Myocyte (in vitro differentiated cells): ENCODE data around the gene ARPC1B. TPM values are rescaled to one million over a fixed set of nuclear protein-coding genes. Genes with fewer than 3 reads are reported as not detected.
"Not testable (repeated sequence)": the region's sequence is repeated elsewhere in the genome, so short reads cannot be mapped to it uniquely, and the experiment has no call there.

Experiments
- DNase-seq: peaks from one replicate; pipeline ENCODE4 v3.0.0-alpha.2; 2012; ENCODE audit warnings: low read depth
- total RNA-seq: library from RNA; depleted of rRNA; stranded (reverse); fragments of >200 nt; gene quantifications from 2 replicates; pipeline ENCODE4 v1.2.3, GENCODE V29; 2014

ARPC1B gene
- total RNA-seq, 1 donor from 2014 or later: 89.6 TPM

DNA sequence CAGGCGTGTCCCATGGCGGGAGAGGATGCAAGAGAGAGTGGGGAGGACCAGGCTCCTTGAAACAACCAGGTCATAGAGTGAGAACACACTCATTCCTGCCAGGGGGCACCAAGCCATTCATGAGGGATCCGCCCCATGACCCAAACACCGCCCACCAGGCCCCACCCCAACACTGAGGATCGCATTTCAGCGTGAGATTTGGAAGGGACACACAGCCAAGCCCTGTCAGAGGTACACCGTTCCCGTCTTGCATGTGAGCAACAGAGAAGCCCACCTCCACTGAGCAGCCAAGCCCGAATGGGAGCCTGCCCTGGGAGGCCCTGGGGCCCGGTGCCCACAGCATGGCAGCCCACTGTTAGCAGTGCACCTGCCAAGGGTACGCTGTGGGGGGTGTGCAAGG is 7.9 kb upstream of the ARPC1B start:
- no peak for DNase-seq

DNA sequence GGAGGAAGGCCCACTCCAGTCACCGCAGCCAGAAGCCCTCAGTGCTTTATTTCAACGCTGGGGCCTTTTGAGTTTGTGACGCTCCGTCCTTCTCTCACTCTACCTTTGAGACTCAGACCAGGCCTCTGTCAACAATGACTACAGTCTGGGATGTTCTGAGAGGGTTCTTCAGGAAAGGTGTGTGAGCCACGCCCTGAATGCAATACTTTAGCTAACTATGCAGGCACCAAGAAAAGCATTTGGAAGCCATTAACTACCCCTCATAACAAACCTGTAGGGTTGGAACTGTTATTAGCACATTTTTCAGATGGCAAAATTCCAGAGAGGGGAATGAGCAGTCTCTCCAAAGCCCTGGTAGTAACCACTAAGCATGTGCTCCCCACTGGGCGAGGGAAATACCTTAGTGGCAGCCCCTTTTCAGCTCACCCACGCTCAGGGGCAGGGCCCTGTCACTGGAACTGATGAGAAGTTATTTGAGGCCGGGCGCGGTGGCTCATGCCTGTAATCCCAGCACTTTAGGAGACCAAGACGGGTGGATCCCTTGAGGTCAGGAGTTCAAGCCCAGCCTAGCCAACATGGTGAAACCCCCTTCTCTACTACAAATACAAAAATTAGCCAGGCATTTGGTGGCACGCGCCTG is 5.7 kb upstream of the ARPC1B start:
- DNase-seq: peak; percentile 37

DNA sequence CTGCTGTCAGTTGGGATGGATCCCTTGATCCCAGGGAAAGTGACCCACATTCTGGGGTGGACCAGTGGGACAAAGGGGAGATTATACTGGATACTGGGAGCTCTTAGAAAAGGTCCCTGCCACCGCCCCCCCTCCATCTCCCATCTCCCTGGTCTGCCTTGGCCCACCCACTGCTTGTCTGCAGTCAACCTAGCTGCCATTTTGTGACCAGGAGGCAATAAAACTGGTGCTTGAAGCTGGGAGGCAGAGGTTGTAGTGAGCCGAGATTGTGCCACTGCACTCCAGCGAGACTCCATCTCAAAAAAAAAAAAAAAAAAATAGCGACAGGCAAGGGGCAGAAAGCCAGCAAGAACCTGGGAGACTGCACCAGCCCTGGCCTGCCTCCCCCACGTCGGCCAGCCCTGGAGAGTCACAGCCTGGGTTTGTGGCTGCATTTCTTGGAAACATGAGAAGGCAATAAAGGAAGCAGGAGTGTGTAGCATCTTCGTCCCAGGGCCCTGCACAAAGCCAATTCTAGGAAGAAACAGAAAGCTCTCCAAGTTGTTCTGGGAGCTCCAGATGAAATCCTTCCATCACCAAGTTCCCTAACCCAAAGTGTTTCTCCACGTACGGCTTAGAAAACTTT is 4.7 kb upstream of the ARPC1B start:
- DNase-seq: peak; percentile 63

DNA sequence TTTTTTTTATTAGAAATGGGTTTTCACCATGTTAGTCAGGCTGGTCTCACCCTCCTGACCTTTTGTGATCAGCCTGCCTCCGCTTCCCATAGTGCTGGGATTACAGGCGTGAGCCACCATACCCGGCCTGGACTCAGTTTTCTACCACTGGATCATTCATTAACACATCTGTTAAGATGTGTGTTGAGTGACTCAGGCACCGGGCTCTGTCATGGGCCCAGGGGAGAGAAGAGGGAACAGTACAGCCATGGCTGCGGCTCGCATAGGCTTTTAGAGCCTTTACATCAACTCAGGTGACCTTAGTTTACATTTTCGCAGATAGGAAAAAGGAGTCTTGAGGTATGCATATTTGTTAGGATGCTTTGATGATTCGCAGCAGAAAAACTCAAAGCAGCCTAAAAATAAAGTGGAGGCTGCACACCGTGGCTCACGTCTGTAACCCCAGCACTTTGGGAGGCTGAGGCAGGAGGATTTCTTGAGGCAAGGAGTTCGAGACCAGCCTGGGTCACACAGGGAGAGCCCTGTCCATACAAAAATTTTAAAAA is 3.1 kb upstream of the ARPC1B start:
- DNase-seq: no peak

DNA sequence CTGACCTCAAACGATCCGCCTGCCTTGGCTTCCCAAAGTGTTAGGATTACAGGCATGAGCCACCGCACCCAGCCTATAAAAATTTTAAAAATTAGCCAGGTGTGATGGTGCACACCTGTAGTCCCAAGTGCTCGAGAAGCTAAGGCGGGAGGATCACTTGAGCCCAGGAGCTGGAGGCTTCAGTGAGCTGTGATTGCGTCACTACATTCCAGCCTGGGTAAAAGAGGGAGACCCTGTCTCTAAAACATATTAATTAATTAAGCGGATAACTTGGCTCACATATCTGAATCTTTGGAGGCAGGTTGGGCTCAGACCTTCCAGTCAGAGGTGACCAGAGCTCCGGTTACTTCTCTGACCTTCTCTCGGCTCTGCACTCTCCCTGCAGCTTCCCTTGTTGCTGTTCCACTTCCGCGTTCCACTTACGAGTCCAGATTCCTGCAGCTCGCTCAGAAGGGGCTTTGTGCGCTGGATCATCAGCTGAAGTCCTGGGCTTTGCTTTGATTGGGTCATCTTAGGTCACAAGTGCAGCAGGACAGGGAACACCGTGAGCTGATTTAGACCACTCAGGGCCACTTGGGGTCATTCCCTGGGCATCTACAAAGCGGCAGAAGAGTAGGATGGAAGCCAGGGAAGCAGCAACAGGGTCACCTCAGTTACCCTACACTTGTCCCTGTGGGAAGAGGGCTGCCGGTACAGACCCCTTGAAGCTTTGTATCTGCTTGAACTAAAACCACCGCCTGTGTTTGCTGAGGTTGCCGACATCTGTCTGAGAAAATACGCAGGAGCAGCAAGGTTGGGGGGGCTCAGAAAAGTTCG is 2.0 kb upstream of the ARPC1B start:
- DNase-seq: no peak

DNA sequence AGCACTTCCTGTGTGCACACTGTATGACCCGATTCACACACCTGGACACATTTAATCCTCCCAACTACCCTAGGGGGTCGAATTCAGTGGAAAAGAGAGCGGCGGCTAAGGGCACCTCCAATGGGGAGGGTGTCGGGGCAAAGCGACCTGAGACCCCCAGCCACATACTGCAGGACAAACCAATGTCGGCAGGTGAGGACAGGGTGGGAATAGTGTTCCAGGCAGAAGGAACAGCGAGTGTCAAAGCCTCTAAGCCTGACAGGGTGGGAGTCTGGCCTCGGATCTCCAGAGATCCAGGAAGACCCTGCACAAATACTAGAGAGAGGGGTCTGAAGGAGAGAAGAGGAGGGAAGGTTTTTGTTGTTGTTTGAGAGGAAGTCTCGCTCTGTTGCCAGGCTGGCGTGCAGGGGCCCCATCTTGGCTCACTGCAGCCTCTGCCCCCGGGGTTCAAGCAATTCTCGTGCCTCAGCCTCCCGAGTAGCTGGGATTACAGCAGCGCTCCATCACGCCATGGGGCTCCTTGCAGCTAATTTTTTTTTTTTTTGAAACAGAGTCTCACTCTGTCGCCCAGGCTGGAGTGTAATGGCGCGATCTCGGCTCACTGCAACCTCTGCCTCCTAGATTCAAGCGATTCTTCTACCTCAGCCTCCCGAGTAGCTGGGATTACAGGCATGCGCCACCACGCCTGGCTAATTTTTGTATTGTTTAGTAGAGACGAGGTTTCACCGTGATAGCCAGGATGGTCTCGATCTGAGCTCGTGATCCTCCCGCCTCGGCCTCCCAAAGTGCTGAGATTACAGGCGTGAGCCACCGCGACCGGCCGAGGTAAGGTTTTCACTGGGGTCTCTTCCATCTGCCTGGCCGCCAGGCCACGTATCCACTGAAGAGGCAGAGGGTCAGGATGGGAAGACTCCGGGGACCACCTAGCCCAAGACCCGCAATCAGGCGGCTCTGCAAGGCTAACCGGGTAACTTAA is 1.2 kb upstream of the ARPC1B start:
- DNase-seq: no peak

DNA sequence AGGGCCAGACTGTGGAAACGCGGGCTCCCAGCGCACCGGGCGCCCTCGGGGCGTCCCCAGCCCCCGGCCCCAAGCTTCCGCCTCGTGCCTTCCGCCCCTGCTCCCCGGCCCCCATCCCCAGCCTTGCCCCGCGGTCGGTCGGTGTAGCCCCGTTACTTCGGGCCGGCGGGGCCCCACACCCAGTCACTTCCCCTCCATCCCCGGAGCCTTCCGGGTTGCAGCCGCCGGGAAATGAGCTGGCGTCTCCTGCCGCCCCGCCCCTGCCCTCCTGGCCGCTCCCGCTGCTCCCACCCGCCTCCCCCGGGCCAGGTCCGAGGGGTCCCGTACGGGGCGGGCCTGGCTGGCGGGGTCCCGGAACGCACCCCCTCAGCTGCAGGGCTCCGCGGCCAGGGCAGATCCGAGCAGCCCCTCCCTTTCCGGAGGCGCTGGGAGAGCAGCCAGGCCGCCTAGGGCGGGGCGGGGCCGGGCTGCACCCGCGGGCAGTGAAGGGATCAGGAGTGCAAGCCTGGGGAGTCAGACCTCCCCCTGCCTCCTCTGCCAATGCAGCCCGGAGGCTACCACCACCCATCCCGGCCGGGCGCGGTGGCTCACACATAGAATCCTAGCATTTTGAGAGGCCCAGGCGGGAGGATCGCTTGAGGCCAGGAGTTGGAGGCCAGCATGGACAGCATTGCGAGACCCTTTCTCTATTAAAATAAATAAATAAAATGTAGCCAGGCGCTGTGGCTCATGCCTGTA is 709 bp downstream of the ARPC1B start:
- peak; percentile 76 for DNase-seq

DNA sequence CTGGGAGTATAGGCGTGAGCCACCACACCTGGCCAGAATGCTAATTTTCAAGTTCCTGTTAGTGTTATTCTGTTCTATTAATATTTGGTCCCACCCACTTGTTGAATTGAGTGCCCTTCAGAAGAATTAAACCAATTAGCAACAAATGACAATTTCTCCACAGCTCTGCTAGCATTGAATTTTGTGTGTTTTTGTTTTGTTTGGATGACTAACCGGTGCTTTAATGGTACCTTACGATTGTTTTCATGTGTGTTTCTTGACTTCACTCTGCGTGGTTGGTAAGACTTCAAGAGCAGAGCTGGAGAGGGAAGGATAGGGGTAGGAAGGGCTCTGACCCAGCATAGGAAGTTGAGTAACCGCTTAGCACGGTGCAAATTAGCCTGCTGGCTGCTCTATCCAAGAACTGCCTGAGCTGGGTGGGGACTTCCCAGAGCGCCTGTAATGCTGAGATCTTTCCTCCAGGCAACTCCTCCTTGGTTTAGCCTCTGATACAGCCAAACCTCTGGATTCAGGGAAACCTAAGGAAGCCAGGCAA is 4.6 kb downstream of the ARPC1B start:
- peak; percentile 69 for DNase-seq

DNA sequence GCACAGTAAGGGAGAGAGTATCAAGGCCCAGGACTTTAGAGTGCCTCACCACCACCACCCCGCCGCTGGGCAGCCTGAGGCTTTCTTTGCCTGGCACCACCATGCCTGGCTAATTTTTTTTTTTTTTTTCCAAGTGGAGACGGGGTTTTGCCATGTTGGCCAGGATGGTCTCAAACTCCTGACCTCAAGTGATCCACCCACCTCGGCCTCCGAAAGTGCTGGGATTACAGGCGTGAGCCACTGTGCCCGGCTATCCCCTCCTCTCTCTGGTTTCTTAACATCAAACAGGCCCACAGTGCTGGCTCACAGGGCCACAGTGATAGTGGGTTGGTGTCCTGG is 5.1 kb downstream of the ARPC1B start:
- DNase-seq: not testable (repeated sequence)

DNA sequence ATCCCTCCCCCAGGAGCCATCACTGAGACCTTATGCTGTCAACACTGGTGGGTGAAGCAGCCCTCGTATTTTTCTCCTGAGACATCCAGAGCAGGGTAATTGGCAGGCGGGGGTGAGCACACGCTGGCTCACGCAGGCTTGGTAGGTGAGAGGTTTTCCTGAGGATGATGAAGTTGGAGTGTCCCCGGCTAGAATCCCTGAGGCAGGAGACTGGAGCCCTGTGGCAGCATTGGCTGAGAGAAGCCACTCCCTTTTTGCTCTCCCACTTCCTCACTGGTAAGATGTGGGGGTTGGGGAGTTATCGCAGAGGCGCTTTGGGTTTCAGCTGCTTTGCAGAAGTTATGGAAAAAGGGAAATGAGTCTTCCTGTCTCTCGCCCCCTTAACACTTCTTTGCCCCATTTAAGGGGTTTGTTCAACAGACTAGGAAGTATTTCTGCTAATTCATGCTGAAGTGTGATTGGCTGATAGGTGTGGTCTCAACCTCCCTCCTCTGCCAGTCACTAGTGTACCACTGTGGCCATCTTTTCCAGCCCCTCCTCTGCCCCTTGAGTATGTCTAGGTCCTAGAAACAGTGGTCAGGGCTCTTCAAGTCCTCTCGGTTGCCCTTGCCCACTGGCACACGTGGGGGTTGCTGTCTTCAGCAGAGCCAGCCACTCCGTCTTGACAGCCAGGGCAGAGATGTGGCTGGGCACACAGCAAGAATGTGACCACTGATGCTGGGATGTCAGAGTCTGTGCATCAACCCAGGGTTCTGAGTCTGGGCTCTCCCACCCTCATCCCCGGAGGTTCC is 5.7 kb downstream of the ARPC1B start:
- DNase-seq: no peak

DNA sequence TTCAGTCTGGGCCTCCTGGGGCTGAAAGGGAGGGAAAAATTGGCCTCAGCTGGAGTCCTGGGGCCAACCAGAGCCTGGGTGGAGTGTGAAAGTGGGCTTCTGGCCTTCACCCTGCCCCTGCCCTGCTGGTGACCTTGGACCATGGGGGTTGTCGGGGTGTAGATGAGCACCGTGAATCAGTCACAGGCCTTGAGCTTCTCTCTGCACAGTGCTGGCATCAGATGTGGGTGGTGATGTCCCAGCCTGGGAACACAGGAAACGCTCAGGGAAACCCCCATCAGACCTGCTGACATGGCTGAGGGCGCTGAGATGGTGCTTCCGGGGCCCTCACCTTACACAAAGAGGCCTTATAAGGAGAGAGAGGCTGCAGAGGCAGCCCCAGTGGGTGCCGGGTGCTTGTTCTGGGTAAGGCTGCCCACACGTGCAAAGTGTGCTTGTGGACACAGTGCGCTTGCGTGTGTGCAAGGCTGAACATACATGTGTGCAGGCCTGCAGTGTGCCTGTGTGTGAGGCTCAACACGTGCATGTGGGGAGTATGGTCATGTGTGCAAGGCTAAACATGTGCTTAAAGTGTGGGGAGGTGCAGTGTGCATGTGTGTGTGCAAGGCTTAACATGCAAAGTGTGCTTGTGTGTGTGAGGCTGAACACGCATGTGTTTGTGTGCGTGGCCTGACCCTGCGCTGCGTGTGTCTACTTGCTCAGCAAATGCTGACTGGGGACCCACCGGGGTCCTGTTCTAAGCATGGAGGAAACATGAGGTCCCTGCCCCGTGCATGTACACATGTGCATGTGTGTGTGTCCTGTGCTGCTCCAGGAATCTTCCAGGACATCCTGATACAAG is 6.5 kb downstream of the ARPC1B start:
- no peak for DNase-seq

DNA sequence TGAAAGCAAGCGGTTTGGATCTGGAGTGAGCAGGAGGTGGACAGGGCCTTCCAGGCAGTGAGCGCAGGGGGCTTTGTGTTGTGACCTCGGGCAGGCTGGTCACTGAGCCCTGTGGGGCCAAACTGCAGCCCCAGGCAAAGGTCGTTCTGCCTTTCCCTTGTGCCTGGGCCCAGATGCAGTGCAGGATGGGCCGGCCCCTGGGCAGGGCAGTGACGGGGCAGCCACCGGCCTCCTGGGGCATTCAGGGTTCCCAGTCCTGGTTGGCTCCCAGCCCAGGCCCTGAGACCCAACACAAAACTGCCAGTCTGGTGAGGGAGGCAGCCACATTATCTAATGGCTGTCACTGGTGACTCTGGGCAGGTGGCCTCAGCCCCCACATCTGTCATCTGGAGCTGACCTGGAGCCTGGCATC is 7.1 kb downstream of the ARPC1B start:
- DNase-seq: no peak

DNA sequence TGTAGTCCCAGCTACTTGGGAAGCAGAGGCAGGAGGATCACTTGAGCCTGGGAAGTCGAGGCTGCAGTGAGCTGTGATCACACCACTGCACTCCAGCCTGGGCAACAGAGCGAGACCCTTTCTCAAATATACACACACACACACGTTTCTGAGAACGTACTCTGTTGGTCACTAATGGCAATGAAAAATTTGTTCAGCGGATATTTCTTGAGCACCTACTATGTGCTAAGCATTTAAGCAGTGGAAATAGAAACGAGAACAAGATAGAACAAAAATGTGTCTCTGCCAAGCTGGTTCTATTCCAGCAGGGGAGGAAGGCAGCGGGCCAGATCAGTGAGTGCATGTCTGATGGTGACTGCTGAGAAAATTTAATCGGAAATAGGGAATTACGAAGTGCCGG is 8.7 kb downstream of the ARPC1B start:
- no peak for DNase-seq

DNA sequence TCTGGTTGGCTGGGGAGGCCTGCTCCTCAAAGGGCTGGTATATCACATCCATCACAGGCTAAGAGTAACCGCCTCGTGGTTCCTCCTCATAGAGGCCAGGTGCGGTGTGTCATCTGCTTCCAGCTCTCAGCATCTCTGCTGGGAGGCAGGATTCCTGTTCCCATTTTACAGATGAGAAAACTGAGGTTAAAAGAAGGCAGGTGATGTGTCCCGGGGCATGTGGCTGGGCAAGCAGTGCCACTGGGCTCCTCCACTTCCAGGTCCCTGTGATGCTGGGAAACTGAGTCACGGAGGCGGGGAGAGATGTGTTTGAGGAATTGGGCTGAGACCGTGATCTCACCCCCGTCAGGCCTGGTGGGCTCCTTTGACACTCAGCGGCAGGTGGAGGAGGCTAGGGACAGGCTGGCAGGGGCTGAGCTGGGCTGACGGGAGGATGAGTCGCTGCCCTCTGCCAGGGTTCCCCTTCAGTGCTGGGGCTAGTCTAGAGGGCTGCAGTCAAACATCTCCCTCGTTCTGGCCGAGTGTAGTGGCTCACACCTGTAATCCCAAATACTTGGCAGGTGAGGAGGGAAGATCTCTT is 9.4 kb downstream of the ARPC1B start:
- peak; percentile 73 for DNase-seq

DNA sequence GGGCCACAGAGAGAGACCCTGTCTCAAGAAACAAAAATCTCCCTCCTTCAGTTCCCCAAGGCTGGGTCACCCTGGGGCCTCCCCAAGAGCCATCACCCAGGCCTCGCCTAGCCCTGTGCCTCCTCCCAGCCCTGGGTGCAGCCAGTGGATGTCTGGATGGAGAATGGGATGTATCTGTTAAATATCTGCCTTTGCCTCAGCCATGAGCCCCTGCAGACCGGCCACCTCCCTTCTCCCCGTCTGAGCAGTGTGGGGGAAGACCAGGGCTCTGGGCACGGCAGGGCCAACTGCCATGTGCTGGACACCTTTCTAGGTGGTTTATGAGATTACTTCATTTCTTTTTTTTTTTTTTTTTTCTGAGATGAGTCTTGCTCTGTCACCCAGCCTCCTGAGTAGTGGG is 10.0 kb downstream of the ARPC1B start:
- DNase-seq: no peak

DNA sequence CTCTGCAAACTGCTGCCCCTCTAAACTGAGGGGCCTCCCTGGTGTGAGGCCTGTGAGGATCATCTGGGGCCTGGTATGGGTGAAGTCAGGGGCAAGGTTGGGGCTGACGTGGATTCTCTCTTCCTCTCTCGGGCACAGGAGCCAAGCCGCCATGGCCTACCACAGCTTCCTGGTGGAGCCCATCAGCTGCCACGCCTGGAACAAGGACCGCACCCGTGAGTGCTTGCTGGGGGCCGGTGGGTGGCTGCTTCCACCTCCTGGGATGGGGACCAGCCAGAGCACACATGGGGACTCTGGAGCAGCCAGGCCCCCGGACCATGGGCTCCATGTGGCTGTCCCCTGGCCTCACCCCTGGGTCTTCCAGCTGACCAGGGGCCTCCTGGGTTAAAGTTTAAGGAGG is 11.0 kb downstream of the ARPC1B start:
- DNase-seq: no peak

DNA sequence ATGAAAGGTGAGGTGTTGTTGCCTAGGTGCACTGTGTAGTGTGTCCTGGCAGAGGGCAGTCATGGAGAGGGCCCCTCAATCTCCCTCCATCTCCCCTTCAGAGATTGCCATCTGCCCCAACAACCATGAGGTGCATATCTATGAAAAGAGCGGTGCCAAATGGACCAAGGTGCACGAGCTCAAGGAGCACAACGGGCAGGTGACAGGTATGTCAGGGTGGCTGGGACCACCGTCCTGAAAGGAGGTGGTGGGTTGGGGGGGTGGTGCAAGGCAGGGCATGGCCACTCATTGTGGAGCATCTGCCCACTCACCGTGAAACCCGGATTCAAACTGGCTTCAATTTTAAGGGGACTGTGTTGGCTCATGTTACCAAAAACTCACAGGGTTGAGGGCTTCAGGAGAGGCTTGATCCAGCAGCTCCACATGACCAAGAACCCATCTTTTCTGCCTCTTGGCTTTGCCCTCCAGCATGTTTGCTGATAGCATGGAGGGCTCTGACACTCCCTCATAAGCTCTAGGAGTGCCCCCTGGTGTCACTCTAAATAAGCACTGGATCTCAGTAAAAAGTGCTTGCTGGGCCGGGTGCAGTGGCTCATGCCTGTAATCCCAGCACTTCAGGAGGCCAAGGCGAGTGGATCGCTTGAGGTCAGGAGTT is 12.2 kb downstream of the ARPC1B start:
- no peak for DNase-seq
